ENCODE data around the gene RPL7A. TPM values are rescaled to one million over a fixed set of nuclear protein-coding genes. Genes with fewer than 3 reads are reported as not detected.

Gene RPL7A
- total and polyA plus RNA-seq, 2 donors (not counting 3 experiments of a cell fraction or from before 2014, with no cell fraction given): 2,112 to 2,329 TPM

- no peaks in the 10 kb centered on the region for H3K27me3 ChIP-seq (ENCODE audit: control insufficient read depth in 2 of 2, insufficient read depth in 2 of 2, low read length in 2 of 2)
- H3K4me2 ChIP-seq (ENCODE audit: insufficient read depth, low read length): peak within 1 kb of the TSS; percentile 72
- BruUV-seq (replicated peaks): no TSS peak
- ChIA-PET CTCF (interaction anchor here (1.0 to 1.4 kb wide), 8 partner anchors 14 to 171 kb away, joined by 3 to 7 read pairs (median 5); no protein-coding TSS in a partner anchor), POLR2A (interaction anchor here (1.5 kb wide), 1 partner anchor 8 kb away, joined by 10 read pairs; the partner anchor contains the start of genes MED22 and RPL7A)
- no peaks in the 10 kb centered on the region for H4K20me1 ChIP-seq (replicated peaks; ENCODE audit: control insufficient read depth, extremely low read depth, insufficient read depth, low read length)
- dilution Hi-C loops (cut with MboI; ENCODE audit: extremely low pct_ligation_motif_present, low sequenced_read_pairs): no loop called here
- H3K36me3 ChIP-seq (ENCODE audit: control insufficient read depth in 2 of 2, extremely low read depth in 1 of 2, insufficient read depth in 2 of 2, low read length in 2 of 2): peaks cover 6 to 25% of the 10 kb centered on the region in 2 experiments
- DNase-seq (ENCODE audit: low read depth, low spot score) (peak; percentile 44), FAIRE-seq (peak; percentile 59)
- peak within 1 kb of the TSS; percentile 60 for H3K27ac ChIP-seq (ENCODE audit: insufficient read depth, low read depth, low read length)
- intact Hi-C loops (cut with micrococcal nuclease): loop anchor here (1.0 to 2.0 kb wide), 3 partner anchors 19 to 130 kb away; partner anchors contain the start of gene SLC2A6
- peak within 1 kb of the TSS; percentile 45 for H2AFZ ChIP-seq (ENCODE audit: low read depth, low read length)
- H3K4me1 ChIP-seq (ENCODE audit: control insufficient read depth, extremely low read depth, insufficient read depth, low read length): peaks cover 10% of the 10 kb centered on the region
- H3K9me3 ChIP-seq (replicated peaks; ENCODE audit: control insufficient read depth, insufficient read depth, low read length): no peaks in the 10 kb centered on the region
- H3K9ac ChIP-seq (replicated peaks; ENCODE audit: extremely low read depth, insufficient read depth, low read length): peak within 1 kb of the TSS; percentile 78
- TF ChIP-seq POLR2A (IDR thresholded peaks at IDR 0.05; ENCODE audit: low read depth, low read length): peak; percentile 65
- no peak for TF ChIP-seq MYC (IDR thresholded peaks at IDR 0.05; ENCODE audit: low read depth, low read length)
- TF ChIP-seq POLR2AphosphoS5 (IDR thresholded peaks at IDR 0.05; ENCODE audit: insufficient read depth, low read depth, low read length): peak; percentile 80
- H3K9me1 ChIP-seq (replicated peaks; ENCODE audit: control insufficient read depth, extremely low read depth, insufficient read depth, low read length): no peaks in the 10 kb centered on the region
- H3K79me2 ChIP-seq (ENCODE audit: control insufficient read depth, insufficient read depth, low read length): no peaks in the 10 kb centered on the region
- peak within 1 kb of the TSS; percentile 62 to 78 (median 77) for H3K4me3 ChIP-seq (replicated peaks in 1 of 3; ENCODE audit: insufficient read depth in 1 of 3, low read depth in 1 of 3, low read length in 3 of 3)
These were observed 8.5 kb downstream of the RPL7A start, which contains the start of the genes SURF1 and SURF2 for GRCh38 chr9:133356391-133357091. SURF1 (minus strand) TSS chr9:133356487; CDS start chr9:133356453, 34 bp downstream. SURF2 (plus strand) TSS chr9:133356550; CDS start chr9:133356593, 43 bp downstream.

DNA sequence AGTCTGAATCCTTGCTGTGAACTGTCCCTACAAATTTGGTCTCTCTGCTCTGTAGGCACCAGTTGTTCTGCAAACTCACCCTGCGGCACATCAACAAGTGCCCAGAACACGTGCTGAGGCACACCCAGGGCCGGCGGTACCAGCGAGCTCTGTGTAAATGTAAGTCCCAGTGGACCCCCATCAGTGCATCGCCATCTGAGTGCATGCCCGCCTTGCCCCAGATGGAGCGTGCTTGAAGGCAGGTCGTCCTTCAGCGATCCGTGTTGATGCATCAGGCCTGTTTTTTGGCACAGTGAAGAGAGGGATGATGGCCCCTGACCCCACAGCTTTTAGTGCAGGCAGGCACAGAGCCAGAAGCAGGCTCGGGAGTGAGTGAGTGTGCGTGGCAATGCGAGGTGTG, 9.6 kb downstream of the RPL7A start:
- dilution Hi-C loops (cut with MboI; ENCODE audit: extremely low pct_ligation_motif_present, low sequenced_read_pairs) (no loop called here), intact Hi-C loops (cut with micrococcal nuclease) (loop anchor here (2.0 kb wide), 1 partner anchor 121 kb away; the partner anchor contains the start of gene SLC2A6)
- no peak overlapping the region for H3K4me2 ChIP-seq (ENCODE audit: insufficient read depth, low read length)
- H3K9ac ChIP-seq (replicated peaks; ENCODE audit: extremely low read depth, insufficient read depth, low read length): no peak overlapping the region
- H4K20me1 ChIP-seq (replicated peaks; ENCODE audit: control insufficient read depth, extremely low read depth, insufficient read depth, low read length): no peaks in the 10 kb centered on the region
- no peaks in the 10 kb centered on the region for H3K9me1 ChIP-seq (replicated peaks; ENCODE audit: control insufficient read depth, extremely low read depth, insufficient read depth, low read length)
- BruUV-seq (replicated peaks): no TSS peak
- CTCF ChIA-PET: interaction anchor here (1.0 to 1.3 kb wide), 3 partner anchors 15 to 128 kb away, joined by 3 to 4 read pairs (median 4); no protein-coding TSS in a partner anchor
- peaks cover 10% of the 10 kb centered on the region for H3K4me1 ChIP-seq (ENCODE audit: control insufficient read depth, extremely low read depth, insufficient read depth, low read length)
- FAIRE-seq (no peak), DNase-seq (ENCODE audit: low read depth, low spot score) (no peak)
- H2AFZ ChIP-seq (ENCODE audit: low read depth, low read length): no peak overlapping the region
- TF ChIP-seq EZH2 (IDR thresholded peaks at IDR 0.05; ENCODE audit: borderline replicate concordance, low read depth, low read length, severe bottlenecking) (no peak), CTCF (IDR thresholded peaks at IDR 0.05; ENCODE audit: extremely low read depth in 1 of 2, insufficient read depth in 1 of 2, low read depth in 1 of 2, low read length in 2 of 2) (no peak), JUN (IDR thresholded peaks at IDR 0.05; ENCODE audit: borderline replicate concordance, insufficient read depth, insufficient read length, low read depth) (no peak), POLR2A (IDR thresholded peaks at IDR 0.05; ENCODE audit: low read depth, low read length) (no peak), MYC (IDR thresholded peaks at IDR 0.05; ENCODE audit: low read depth, low read length) (no peak), FOS (IDR thresholded peaks at IDR 0.05; ENCODE audit: borderline replicate concordance, insufficient read depth, low read length) (no peak), POLR2AphosphoS5 (IDR thresholded peaks at IDR 0.05; ENCODE audit: insufficient read depth, low read depth, low read length) (no peak), GATA2 (IDR thresholded peaks at IDR 0.05; ENCODE audit: insufficient read depth, insufficient read length, low read depth, low read length) (no peak)
- TF ChIP-seq, protein P1, sequence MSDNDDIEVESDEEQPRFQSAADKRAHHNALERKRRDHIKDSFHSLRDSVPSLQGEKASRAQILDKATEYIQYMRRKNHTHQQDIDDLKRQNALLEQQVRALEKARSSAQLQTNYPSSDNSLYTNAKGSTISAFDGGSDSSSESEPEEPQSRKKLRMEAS (IDR thresholded peaks at IDR 0.05; ENCODE audit: insufficient read depth, insufficient read length): no peak
- peaks cover 11 to 24% of the 10 kb centered on the region in 2 experiments for H3K36me3 ChIP-seq (ENCODE audit: control insufficient read depth in 2 of 2, extremely low read depth in 1 of 2, insufficient read depth in 2 of 2, low read length in 2 of 2)
- H3K27me3 ChIP-seq (ENCODE audit: control insufficient read depth in 2 of 2, insufficient read depth in 2 of 2, low read length in 2 of 2): no peaks in the 10 kb centered on the region
- no peak overlapping the region for H3K4me3 ChIP-seq (replicated peaks in 1 of 3; ENCODE audit: insufficient read depth in 1 of 3, low read depth in 1 of 3, low read length in 3 of 3)
- POLR2A ChIA-PET: interaction anchor here (1.5 kb wide), 1 partner anchor 9 kb away, joined by 10 read pairs; the partner anchor contains the start of genes MED22 and RPL7A
- H3K9me3 ChIP-seq (replicated peaks; ENCODE audit: control insufficient read depth, insufficient read depth, low read length): no peaks in the 10 kb centered on the region
- H3K27ac ChIP-seq (ENCODE audit: insufficient read depth, low read depth, low read length): no peak overlapping the region
- no peaks in the 10 kb centered on the region for H3K79me2 ChIP-seq (ENCODE audit: control insufficient read depth, insufficient read depth, low read length)
